Hematopoietic multipotent progenitor cell (in vitro differentiated cells): ENCODE results near the gene CDK5. TPM values are rescaled to one million over a fixed set of nuclear protein-coding genes. Genes with fewer than 3 reads are reported as not detected.
"Not testable (repeated sequence)": the region's sequence is repeated elsewhere in the genome, so short reads cannot be mapped to it uniquely, and the experiment has no call there.

ENCODE experiments used
- DNase-seq, 3 donors: peaks; one replicate each; pipeline ENCODE4 v3.0.0-alpha.2; 2011 to 2015; ENCODE audit warnings: low read depth in 2 of 3, low spot score in 2 of 3
- total RNA-seq: library from RNA; depleted of rRNA; stranded (reverse); fragments of >200 nt; gene quantifications from one replicate; pipeline ENCODE4 v1.2.3, GENCODE V29; 2012

Gene CDK5
- total RNA-seq, 1 donor, result 17.5 TPM

- peak in 2 of 3 donors; percentile 77 to 90 for DNase-seq
Observed at GRCh38 chr7:151038951-151039849, 18.5 kb downstream of the CDK5 start.

GRCh38 chr7:151035902-151036301 is 21.8 kb downstream of the CDK5 start:
- no peak for DNase-seq

- no peak for DNase-seq
Observed at GRCh38 chr7:151035026-151035717, 22.5 kb downstream of the CDK5 start.

DNA sequence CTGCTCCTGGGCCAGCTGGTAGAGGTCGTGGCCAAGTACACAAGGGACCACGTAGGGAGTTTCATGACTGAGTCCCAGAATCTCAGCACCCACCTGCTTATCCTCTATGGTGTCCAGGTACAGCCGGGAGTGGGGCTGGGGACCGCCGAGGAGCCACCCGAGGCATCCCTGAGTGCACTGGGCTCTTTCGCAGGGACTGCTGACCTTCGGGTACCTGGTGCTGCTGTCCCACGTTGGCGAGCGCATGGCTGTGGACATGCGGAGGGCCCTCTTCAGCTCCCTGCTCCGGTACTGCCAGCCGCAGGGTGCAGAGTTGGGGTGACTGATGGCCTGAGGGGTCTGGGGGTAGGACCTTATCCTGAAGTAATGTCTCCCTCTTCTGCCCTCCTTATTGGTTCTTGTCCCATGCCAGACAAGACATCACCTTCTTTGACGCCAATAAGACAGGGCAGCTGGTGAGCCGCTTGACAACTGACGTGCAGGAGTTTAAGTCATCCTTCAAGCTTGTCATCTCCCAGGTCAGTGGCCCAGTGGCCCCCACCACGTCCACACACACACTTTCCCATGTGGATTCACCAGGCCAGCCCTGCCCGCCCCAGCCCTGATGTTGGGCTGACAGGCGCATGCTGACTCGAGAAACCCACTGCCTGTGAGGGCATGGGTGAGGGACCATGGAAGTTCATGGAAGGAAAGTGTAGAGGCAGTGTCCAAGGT is 23.2 kb downstream of the CDK5 start:
- no peak for DNase-seq

DNA sequence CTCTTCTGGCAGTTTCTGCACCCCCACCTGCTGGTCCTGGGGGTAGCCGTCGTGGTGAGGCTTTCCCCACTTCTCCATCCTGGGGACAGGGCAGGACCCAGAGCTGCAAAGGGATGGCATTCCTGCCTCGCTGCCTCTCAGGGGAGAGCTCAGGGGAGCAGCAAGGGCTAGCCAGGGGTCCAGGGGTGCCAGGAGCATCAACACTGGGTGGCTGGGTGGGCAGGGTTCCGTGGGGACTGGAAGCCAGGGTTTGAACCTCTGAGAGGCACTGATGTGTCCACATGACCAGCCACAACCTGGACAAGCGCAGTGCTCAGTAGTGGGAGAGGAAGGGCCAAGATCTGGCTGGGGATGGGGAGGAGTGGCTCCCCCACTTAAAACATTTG is 23.8 kb downstream of the CDK5 start:
- no peak for DNase-seq

DNA sequence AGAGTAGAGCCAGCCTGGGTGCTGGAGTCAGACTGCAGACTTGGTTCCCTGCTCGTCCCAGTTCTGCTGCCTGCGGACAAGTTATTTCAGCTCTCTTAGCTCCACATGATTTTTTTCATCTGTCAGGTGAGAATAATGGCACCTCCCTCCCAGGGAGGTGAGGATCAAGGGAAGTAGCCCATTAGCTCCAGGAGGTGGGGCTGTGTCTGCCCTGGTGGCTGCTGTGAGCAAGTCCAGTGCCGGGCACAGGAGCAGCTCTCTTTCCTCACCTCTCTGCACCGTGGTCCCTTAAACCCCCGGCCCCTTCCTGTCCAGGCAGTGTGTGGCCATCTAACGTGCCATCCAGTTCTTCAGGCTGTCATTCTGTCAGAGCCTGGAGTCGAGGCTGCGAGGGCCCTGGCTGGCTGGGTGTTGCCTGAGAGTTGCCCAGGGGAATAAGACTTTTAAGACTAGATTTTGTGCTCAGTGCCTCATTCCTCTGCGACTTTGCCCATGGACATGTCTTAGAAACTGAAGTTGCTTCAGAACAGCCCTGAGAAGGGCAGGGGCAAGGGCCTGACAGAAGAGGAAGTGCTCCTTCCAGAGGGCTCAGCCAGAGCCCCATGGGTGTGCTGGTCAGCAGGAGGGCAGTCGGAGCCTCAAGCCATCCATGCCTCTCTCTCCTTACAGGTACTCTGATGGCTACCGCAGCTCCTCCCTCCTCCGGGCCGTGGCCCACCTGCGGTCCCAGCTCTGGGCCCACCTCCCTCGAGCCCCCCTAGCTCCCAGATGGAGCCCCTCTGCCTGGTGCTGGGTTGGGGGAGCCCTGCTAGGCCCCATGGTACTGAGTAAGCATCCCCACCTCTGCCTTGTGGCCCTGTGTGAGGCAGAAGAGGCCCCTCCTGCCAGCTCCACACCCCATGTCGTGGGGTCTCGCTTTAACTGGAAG is 24.5 kb downstream of the CDK5 start:
- DNase-seq, result no peak

GRCh38 chr7:151031011-151031410 is 26.7 kb downstream of the CDK5 start:
- DNase-seq, result no peak

GRCh38 chr7:151028948-151029501 is 28.7 kb downstream of the CDK5 start:
- no peak for DNase-seq

- DNase-seq, result peak; percentile 93 to 99 (median 98)
Observed at GRCh38 chr7:151028131-151028947, 29.4 kb downstream of the CDK5 start, which contains the start of gene ABCB8. TSS of gene ABCB8 (plus strand) at chr7:151028450. CDS start at chr7:151028516, 66 bp downstream.

- DNase-seq, result not testable (repeated sequence)
Observed at GRCh38 chr7:151027728-151028130, 30.0 kb downstream of the CDK5 start.

GRCh38 chr7:151026771-151027727 is 30.6 kb downstream of the CDK5 start:
- not testable (repeated sequence) for DNase-seq

- DNase-seq, result no peak
Observed at GRCh38 chr7:151025924-151026671, 31.6 kb downstream of the CDK5 start.

DNA sequence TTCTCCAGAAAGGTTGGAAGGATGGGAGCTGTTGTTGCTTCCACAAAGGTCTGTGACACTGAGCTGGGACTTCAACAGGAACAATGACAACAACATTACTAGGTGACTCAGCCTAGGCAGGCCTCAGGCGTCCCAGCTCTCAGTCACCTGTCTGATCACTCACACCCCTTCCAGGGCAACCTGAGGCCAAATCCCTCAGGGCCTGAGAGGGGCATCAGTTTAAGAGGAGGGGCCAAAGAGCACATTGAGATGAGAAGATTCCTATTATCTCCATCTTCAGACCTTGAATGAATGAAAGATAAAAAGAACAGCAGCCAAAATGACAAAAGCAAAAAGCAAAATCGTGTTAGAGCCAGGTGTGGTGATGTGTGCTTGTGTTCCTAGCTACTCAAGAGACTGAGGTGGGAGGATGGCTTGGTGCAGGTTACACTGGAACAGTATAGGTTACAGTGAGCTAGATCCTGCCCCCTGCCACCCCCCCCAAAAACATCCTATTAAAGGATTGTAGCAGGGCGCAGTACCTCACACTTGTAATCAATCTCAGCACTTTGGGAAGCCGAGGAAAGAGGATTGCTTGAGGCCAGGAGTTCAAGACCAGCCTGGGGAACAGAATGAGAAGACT is 33.2 kb downstream of the CDK5 start, which contains the start of gene ATG9B:
ATG9B (minus strand) TSS at position 60 of the 622 bp plus-strand sequence. CDS start 71 bp downstream, outside the sequence.
- no peak for DNase-seq

- no peak for DNase-seq
Observed at GRCh38 chr7:151023232-151023631, 34.5 kb downstream of the CDK5 start.

GRCh38 chr7:151020231-151020630 is 37.5 kb downstream of the CDK5 start:
- DNase-seq, result no peak

- no peak for DNase-seq
Observed at GRCh38 chr7:151019130-151019447, 38.6 kb downstream of the CDK5 start.
